ENCODE measurements around the gene PIGQ. TPM values are rescaled to one million over a fixed set of nuclear protein-coding genes. Genes with fewer than 3 reads are reported as not detected.

The PIGQ gene
- total RNA-seq, 1 experiment from 2014 or later = 58.0 TPM

GRCh38 chr16:627454-628239, 57.9 kb downstream of the PIGQ start:
- H2BK20ac ChIP-seq (ENCODE audit: low read depth, low read length, poor library complexity, severe bottlenecking) = no peak overlapping the region
- H4K20me1 ChIP-seq (ENCODE audit: control insufficient read depth, insufficient read depth, insufficient read length) = no peaks in the 10 kb centered on the region
- peaks cover 8% of the 10 kb centered on the region for H3K23me2 ChIP-seq (ENCODE audit: insufficient read length, low read depth, low read length, poor library complexity, severe bottlenecking)
- H2BK5ac ChIP-seq (ENCODE audit: insufficient read length, low read length) = no peak overlapping the region
- Mint-ChIP-seq H3K36me3 (ENCODE audit: insufficient read depth in 1 of 3, low read depth in 3 of 3) (peaks cover 0 to 10% (median 0%) of the 10 kb centered on the region in 3 experiments; a peak in 3 of 7 replicates), H3K27me3 (ENCODE audit: low read depth) (no peaks in the 10 kb centered on the region), H3K27ac (no peak overlapping the region), H3K4me3 (no peak overlapping the region), H3K9me3 (no peaks in the 10 kb centered on the region), H3K4me1 (peaks cover 10 to 45% of the 10 kb centered on the region in 2 experiments)
- no peak overlapping the region for H4K8ac ChIP-seq (replicated peaks; ENCODE audit: insufficient read length, low read depth, low read length)
- H3K79me1 ChIP-seq (ENCODE audit: insufficient read depth, low read depth, low read length, poor library complexity, severe bottlenecking) = no peaks in the 10 kb centered on the region
- no peak overlapping the region for H2AK5ac ChIP-seq (ENCODE audit: insufficient read length, low read length)
- WGBS (ENCODE audit: extremely low coverage, insufficient read length, low lambda C conversion rate) = no CpG with 5 or more reads among the region's 50 CpGs
- no peak overlapping the region for H2BK120ac ChIP-seq (ENCODE audit: low read depth, low read length, poor library complexity, severe bottlenecking)
- no peak overlapping the region for H2AFZ ChIP-seq (ENCODE audit: low read length)
- H3K18ac ChIP-seq (ENCODE audit: insufficient read length, low read depth, low read length) = no peak overlapping the region
- no peaks in the 10 kb centered on the region for H3K9me3 ChIP-seq (ENCODE audit: control insufficient read depth, low read depth, low read length)
- H3K4me2 ChIP-seq (ENCODE audit: insufficient read depth, insufficient read length, low read length) = no peak overlapping the region
- H4K5ac ChIP-seq (ENCODE audit: insufficient read length, low read depth, low read length) = no peak overlapping the region
- H3K4ac ChIP-seq (ENCODE audit: low read depth, low read length) = no peak overlapping the region
- no peak overlapping the region for H2BK12ac ChIP-seq (ENCODE audit: insufficient read length, low read depth, low read length)
- H3K56ac ChIP-seq (ENCODE audit: insufficient read length, low read depth, low read length) = no peak overlapping the region
- no peak overlapping the region for H3K23ac ChIP-seq (ENCODE audit: insufficient read length, low read depth, low read length)
- H3T11ph ChIP-seq (ENCODE audit: low read length) = no peak overlapping the region
- no peak overlapping the region for H4K91ac ChIP-seq (ENCODE audit: insufficient read length, low read depth, low read length)
- no peak overlapping the region for H3K27ac ChIP-seq (ENCODE audit: insufficient read length, low read depth, low read length)
- no peak overlapping the region for H3K9ac ChIP-seq (ENCODE audit: extremely low read depth, insufficient read length, low read length)
- no peak for TF ChIP-seq CTCF (conservative IDR thresholded peaks at IDR 0.05)
- no peak overlapping the region for H2BK15ac ChIP-seq (ENCODE audit: low read depth, low read length)
- H3K79me2 ChIP-seq (ENCODE audit: insufficient read depth, low read length) = no peaks in the 10 kb centered on the region
- no peak overlapping the region for H3K14ac ChIP-seq (ENCODE audit: insufficient read depth, low read length)
- no peaks in the 10 kb centered on the region; the same call in 1 of the 2 replicates for H3K4me1 ChIP-seq (ENCODE audit: insufficient read depth, low read length)
- DNase-seq = peak; percentile 33
- no peaks in the 10 kb centered on the region for H3K27me3 ChIP-seq (ENCODE audit: insufficient read depth, low read length)
